LoVo (cell line): ENCODE measurements around the gene REPS2.

Source experiments
- DNase-seq: peaks from one replicate; pipeline ENCODE4 v3.0.0-alpha.2; 2016; ENCODE audit warnings: low spot score

REPS2 gene

GRCh38 chrX:17005712-17006368, 59.4 kb downstream of the REPS2 start:
- DNase-seq, result no peak

GRCh38 chrX:17007134-17007768, 60.8 kb downstream of the REPS2 start:
- no peak for DNase-seq

GRCh38 chrX:17009856-17010625, 63.6 kb downstream of the REPS2 start:
- DNase-seq, result no peak

- no peak for DNase-seq
Observed at GRCh38 chrX:17012465-17012864, 66.0 kb downstream of the REPS2 start.

- DNase-seq, result no peak
Observed at GRCh38 chrX:17014216-17014615, 67.8 kb downstream of the REPS2 start.

GRCh38 chrX:17017134-17017533, 70.7 kb downstream of the REPS2 start:
- no peak for DNase-seq

- DNase-seq, result no peak
Observed at GRCh38 chrX:17020356-17020755, 73.9 kb downstream of the REPS2 start.

- DNase-seq, result no peak
Observed at GRCh38 chrX:17020851-17021821, 74.7 kb downstream of the REPS2 start.

- DNase-seq, result no peak
Observed at GRCh38 chrX:17021851-17022604, 75.6 kb downstream of the REPS2 start.

- DNase-seq, result no peak
Observed at GRCh38 chrX:17023661-17024060, 77.2 kb downstream of the REPS2 start.

GRCh38 chrX:17024886-17025285, 78.4 kb downstream of the REPS2 start:
- DNase-seq, result no peak

- no peak for DNase-seq
Observed at GRCh38 chrX:17025621-17026302, 79.3 kb downstream of the REPS2 start.

- no peak for DNase-seq
Observed at GRCh38 chrX:17027931-17028330, 81.5 kb downstream of the REPS2 start.

GRCh38 chrX:17028356-17028755, 81.9 kb downstream of the REPS2 start:
- DNase-seq, result no peak

GRCh38 chrX:17030092-17030491, 83.6 kb downstream of the REPS2 start:
- no peak for DNase-seq

- no peak for DNase-seq
Observed at GRCh38 chrX:17030580-17031270, 84.3 kb downstream of the REPS2 start.

GRCh38 chrX:17031827-17032226, 85.4 kb downstream of the REPS2 start:
- no peak for DNase-seq

- peak; percentile 22 for DNase-seq
Observed at GRCh38 chrX:17032351-17032750, 85.9 kb downstream of the REPS2 start.

- no peak for DNase-seq
Observed at GRCh38 chrX:17033225-17033624, 86.8 kb downstream of the REPS2 start.

- DNase-seq, result no peak
Observed at GRCh38 chrX:17035111-17035510, 88.7 kb downstream of the REPS2 start.
